PC-3 (cell line): ENCODE measurements around the gene OVOL2.

Experiments
- CTCF ChIP-seq: fragments of 300-600 bp; sonication (generic); conservative IDR thresholded peaks from 2 replicates; pipeline ENCODE4 v1.5.1; 2017; ENCODE audit warnings: antibody characterized with exemption, low read depth, mild to moderate bottlenecking, low read length
- EZH2phosphoT487 ChIP-seq: fragments of 300-600 bp; sonication (generic); IDR thresholded peaks from 2 replicates; pipeline ENCODE4 v1.6.1; 2018; ENCODE audit warnings: mild to moderate bottlenecking, antibody characterized with exemption, low read length, borderline replicate concordance

DNA sequence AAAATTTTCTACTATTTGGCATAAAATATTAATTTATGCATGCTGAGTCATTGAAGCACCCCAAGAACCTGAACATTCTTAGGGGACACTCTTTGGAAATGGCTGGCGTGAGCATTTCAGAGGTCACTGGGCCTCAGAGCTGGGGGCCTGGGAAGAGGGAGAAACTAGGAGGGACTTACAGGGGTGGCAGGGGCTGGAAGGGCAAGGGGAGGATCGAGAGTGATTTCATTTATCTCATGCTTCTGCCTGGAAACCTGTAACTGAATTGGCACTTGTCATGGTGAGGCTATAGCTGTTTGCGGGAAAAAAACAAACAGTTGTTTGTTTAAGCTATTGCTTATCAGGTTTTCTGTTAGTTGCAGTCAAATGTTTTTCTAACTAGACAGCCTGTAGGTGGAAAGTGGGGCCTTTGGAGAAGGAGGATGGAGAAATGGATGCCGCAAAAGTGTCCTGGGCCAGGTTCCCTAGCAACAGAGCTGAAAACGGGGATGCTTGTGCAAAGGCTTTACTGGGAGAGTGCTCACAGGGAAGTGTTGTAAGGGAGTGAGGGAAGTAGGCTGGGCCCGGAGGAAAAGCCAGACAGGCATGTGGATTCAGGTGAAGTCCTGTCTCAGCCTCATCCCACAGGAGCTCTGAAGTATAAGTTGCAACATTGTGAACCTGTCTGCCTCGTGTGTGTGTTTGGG, 43.6 kb upstream of the OVOL2 start:
- TF ChIP-seq CTCF (no peak), EZH2phosphoT487 (no peak)
